ENCODE data around the gene SRPRA. TPM values are rescaled to one million over a fixed set of nuclear protein-coding genes. Genes with fewer than 3 reads are reported as not detected.
"Not testable (repeated sequence)": the region's sequence is repeated elsewhere in the genome, so short reads cannot be mapped to it uniquely, and the experiment has no call there.

The SRPRA gene
- total RNA-seq, 2 experiments from 2014 or later, result 121 to 125 TPM

DNA sequence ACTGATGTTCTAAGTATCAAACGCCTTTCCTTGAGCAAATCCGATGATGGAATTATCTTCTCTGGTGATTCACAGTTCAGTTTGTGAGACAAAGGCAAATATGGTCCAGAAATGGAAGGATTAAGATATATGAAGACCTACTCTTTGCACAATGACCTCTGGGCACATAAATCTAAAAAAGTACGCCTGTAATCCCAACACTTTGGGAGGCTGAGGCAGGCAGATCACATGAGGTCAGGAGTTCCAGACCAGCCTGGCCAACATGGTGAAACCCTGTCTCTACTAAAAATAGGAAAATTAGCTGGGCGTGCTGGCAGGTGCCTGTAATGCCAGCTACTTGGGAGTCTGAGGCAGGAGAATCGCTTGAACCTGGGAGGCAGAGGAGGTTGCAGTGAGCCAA, 13.2 kb downstream of the SRPRA start:
- H3K9me3 Mint-ChIP-seq, H3K4me1 Mint-ChIP-seq, CTCF ChIA-PET, H3K27ac Mint-ChIP-seq, H3K4me3 Mint-ChIP-seq, DNase-seq, H3K27me3 Mint-ChIP-seq: not testable (repeated sequence)
- peaks cover 18% of the 10 kb centered on the region for H3K36me3 Mint-ChIP-seq (ENCODE audit: low read depth)
- POLR2A ChIA-PET, result interaction anchor here (3.2 kb wide), 1 partner anchor 13 kb away, joined by 10 read pairs; the partner anchor contains the start of genes FOXRED1 and SRPRA

DNA sequence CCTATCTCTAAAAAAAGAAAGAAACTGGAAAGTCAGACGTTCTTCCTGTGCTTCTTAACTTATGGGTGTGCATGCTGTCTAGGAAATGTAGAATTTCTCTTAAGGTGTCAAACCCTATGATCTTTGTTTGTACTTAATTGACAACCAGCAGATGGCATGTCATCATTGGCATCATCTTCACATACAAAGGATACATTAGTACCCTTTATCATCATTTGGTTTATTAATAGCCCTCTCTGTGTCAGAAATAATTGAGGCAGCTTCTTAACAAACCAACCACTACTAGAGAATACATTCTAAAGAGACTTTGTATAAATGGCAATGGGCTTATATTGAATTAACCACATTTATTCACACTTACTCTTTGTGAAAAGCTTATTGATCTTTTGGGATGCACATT, 13.9 kb downstream of the SRPRA start:
- H3K4me1 Mint-ChIP-seq, result no peaks in the 10 kb centered on the region
- H3K9me3 Mint-ChIP-seq, result no peaks in the 10 kb centered on the region
- H3K27ac Mint-ChIP-seq, result no peak overlapping the region

DNA sequence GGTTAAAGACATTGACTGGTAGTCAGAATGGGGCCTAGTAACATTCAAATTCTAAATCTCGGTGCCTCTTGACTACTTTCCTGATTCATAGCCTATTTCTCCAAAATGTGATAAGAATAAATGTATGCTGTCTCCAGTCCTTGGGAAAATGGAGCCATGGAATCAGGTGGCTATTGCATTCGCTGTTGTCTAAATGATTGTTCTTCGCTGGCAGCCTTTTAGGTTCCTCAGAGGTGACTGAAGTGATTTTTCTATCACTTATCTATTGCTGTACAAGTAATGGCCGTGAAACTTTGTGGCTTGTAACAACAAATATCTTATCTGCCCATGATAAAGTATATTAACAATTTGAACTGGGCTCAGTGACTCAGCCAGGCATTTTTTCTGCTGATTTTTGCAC, 15.4 kb downstream of the SRPRA start:
- Mint-ChIP-seq H3K4me3 (no peak overlapping the region), H3K4me1 (no peaks in the 10 kb centered on the region), H3K36me3 (ENCODE audit: low read depth) (peaks cover 18% of the 10 kb centered on the region), H3K27ac (no peak overlapping the region), H3K27me3 (no peaks in the 10 kb centered on the region), H3K9me3 (no peaks in the 10 kb centered on the region)
- no peak for DNase-seq
- ChIA-PET POLR2A (interaction anchor here (0.9 to 2.6 kb wide), 2 partner anchors 9 to 12 kb away, joined by 3 to 8 read pairs; no protein-coding TSS in a partner anchor), CTCF (no interaction called here)

More for the DNA sequence above, 13.9 kb downstream of the SRPRA start:
- POLR2A ChIA-PET, result interaction anchor here (2.6 kb wide), 1 partner anchor 8 kb away, joined by 8 read pairs; no protein-coding TSS in a partner anchor
- Mint-ChIP-seq H3K27me3 (no peaks in the 10 kb centered on the region), H3K4me3 (no peak overlapping the region), H3K36me3 (ENCODE audit: low read depth) (peaks cover 15% of the 10 kb centered on the region)
- no peak for DNase-seq
- CTCF ChIA-PET, result no interaction called here

DNA sequence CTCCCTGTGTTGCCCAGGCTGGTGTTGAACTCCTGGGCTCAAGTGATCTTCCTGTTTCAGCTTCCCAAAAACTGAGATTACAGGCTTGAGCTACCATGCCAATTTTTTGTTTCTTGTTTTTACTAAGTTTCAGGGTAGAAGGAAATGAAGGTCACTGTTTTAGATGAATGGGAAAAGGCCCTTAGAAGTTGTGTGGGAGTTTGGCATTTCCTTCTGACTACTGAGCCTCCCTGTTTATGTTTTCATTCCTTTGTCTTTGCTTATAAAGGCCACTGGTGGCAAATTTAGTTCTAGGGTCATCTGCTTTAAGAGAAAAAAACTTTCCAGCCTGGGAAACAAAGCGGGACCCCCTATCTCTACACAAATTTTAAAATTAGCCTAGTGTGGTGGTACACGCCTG, 22.1 kb downstream of the SRPRA start:
- H3K27ac Mint-ChIP-seq, result no peak overlapping the region
- no peaks in the 10 kb centered on the region for H3K9me3 Mint-ChIP-seq
- no peak for DNase-seq
- H3K27me3 Mint-ChIP-seq, result no peaks in the 10 kb centered on the region
- CTCF ChIA-PET, result no interaction called here
- H3K4me1 Mint-ChIP-seq, result no peaks in the 10 kb centered on the region
- peaks cover 9% of the 10 kb centered on the region for H3K36me3 Mint-ChIP-seq (ENCODE audit: low read depth)
- POLR2A ChIA-PET, result no interaction called here
- no peak overlapping the region for H3K4me3 Mint-ChIP-seq

DNA sequence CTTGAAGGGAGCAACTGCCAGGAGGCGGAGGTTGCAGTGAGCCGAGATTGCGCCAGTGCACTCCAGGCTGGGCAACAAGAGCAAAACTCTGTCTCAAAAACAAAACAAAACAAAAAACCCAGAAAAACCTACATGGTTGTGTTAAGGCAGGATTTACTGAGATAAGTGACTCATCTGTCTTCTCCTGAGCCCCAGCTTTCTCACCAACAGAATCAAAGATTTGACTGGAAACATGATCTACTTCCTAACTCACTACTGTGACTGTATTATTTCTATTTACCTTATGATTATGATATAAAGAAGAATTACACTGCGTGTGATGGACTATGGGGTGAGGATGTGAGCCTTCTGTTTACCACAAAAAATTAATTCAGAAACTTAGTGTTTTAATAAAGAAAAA, 35.3 kb downstream of the SRPRA start:
- Mint-ChIP-seq H3K36me3 (ENCODE audit: low read depth) (peaks cover 9% of the 10 kb centered on the region), H3K27me3 (no peaks in the 10 kb centered on the region), H3K4me3 (no peak overlapping the region), H3K27ac (no peak overlapping the region), H3K9me3 (no peaks in the 10 kb centered on the region), H3K4me1 (no peaks in the 10 kb centered on the region)
- CTCF ChIA-PET, result no interaction called here
- POLR2A ChIA-PET, result no interaction called here
- DNase-seq, result no peak

DNA sequence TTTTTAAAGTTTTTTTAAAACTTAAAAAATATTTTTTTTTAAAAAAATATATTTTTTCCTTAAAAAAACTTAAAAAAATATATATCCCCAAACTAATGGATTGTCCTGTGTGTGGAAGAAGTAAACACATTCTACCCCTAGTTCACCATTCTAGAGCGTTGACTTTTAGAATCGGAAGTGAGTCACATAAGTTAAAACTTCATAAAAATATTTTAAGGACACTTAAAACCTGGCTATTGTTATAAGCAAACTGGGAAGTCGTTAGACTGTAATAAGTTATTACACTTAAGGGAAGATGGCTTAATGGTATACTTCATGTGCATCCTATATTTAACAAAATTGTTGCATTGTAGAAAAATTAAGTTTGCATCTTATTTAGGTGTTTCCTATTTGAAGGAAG, 36.0 kb downstream of the SRPRA start:
- H3K4me1 Mint-ChIP-seq, result no peaks in the 10 kb centered on the region
- H3K27ac Mint-ChIP-seq, result no peak overlapping the region
- H3K27me3 Mint-ChIP-seq, result no peaks in the 10 kb centered on the region
- H3K36me3 Mint-ChIP-seq (ENCODE audit: low read depth), result peaks cover 7% of the 10 kb centered on the region
- H3K9me3 Mint-ChIP-seq, result no peaks in the 10 kb centered on the region
- ChIA-PET CTCF (no interaction called here), POLR2A (no interaction called here)
- no peak overlapping the region for H3K4me3 Mint-ChIP-seq
- DNase-seq, result no peak

DNA sequence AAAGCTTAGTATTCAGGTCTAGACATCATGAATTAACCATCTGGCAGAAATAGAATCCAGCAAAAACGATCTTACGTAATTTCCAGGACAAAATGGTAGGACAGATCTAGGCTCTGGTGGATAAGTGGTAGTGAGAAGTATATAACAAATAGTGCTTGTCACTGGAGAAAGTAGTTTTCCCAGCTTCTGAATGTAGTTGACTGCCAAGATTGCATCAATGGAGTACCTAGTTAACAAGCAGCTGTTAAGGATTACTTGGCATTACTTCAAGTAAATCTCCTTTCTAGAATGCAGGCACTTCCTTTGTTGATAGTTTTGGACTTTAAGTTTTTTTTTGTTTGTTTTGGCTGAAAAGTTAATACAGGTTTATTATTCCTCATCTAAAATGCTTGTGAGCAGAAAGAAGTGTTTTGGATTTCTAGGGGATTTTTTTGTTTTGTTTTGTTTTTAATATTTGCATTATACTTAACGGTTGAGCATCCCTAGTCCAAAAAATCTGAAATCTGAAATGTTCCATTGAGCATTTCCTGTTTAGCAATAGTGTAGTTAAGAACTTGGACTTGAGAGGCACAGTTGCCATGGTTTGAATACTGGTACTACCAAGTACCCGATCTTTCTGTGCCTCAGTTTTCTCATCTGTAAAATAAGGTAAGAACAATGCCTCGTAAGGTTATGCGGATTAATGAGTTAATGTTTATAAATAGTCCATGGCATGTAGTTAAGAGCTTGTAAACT, 36.8 kb downstream of the SRPRA start:
- H3K9me3 Mint-ChIP-seq, result no peaks in the 10 kb centered on the region
- DNase-seq, result no peak
- ChIA-PET POLR2A (interaction anchor here (1.1 kb wide), 1 partner anchor 22 kb away, joined by 3 read pairs; no protein-coding TSS in a partner anchor), CTCF (interaction anchor here (1.7 kb wide), 1 partner anchor 9 kb away, joined by 3 read pairs; no protein-coding TSS in a partner anchor)
- no peaks in the 10 kb centered on the region for H3K4me1 Mint-ChIP-seq
- no peaks in the 10 kb centered on the region for H3K27me3 Mint-ChIP-seq
- peaks cover 7% of the 10 kb centered on the region for H3K36me3 Mint-ChIP-seq (ENCODE audit: low read depth)
- H3K27ac Mint-ChIP-seq, result no peak overlapping the region
- no peak overlapping the region for H3K4me3 Mint-ChIP-seq

DNA sequence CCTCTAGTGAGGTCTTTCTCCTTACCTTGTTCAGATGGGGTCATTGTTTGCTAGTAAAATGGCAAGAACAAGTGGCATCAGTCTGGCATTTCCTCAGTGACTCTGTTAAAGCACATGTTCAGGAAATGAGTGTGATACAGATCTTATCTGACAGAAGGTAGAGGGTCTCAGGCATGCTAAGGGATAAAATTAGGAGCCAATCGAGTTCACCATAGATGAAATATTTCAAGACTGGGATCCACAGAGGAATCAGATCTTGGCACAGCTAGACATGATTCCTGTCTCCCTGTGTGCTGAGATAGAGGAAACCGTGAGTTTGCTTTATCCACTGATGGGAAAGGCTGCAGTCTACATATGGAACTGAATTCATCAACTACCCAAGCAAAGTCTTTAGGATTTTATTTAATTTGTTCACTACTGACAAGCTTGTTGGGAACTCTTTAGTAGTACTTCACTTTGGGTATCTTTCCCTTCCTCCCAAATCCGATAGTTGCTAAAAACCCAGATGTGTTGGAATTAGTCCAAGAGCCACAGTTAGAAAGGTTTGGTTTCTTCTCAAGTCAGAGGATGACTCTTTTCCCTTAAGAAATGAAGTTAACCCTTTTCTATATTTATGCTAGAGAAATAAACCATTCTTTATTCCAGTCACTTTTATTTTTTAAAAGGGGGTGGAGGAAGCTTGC, 38.7 kb downstream of the SRPRA start:
- no peak overlapping the region for H3K4me3 Mint-ChIP-seq

DNA sequence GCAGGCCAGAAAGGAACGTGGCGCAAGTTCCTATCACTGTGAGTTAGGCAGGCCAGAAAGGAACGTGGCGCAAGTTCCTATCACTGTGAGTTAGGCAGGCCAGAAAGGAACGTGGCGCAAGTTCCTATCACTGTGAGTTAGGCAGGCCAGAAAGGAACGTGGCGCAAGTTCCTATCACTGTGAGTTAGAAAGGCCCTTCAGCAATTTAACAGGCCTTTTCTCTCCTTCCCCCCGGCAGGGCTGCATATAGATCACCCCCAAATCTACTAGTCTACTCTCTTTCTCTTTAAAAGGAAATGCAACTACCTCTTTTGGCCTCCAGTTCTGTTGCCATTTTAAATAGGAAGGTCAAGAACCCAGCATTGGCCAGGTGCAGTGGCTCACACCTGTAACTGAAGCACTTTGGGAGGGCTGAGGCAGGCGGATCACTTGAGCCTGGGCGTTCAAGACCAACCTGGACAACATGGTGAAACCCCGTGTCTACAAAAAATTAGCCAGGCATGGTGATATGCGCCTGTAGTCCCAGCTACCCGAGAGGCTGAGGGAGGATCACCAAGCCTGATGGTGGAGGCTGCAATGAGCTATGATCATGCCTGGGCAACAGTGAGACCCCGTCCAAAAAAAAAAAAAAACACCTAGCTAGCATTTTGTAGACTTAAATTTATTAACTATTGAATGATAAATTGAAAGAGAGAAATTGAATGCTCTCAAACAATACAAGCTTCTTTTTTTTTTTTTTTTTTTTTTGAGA, 42.2 kb downstream of the SRPRA start:
- H3K27me3 Mint-ChIP-seq, result no peaks in the 10 kb centered on the region
- no peak for DNase-seq
- ChIA-PET POLR2A (no interaction called here), CTCF (no interaction called here)
- no peaks in the 10 kb centered on the region for H3K36me3 Mint-ChIP-seq (ENCODE audit: low read depth)
- no peak overlapping the region for H3K27ac Mint-ChIP-seq
- H3K4me1 Mint-ChIP-seq, result no peaks in the 10 kb centered on the region
- H3K4me3 Mint-ChIP-seq, result no peak overlapping the region
- no peaks in the 10 kb centered on the region for H3K9me3 Mint-ChIP-seq

More for the DNA sequence above, 38.7 kb downstream of the SRPRA start:
- CTCF ChIA-PET, result interaction anchor here (1.7 kb wide), 1 partner anchor 11 kb away, joined by 3 read pairs; no protein-coding TSS in a partner anchor
- H3K4me1 Mint-ChIP-seq, result no peaks in the 10 kb centered on the region
- H3K27ac Mint-ChIP-seq, result no peak overlapping the region
- no peaks in the 10 kb centered on the region for H3K27me3 Mint-ChIP-seq
- POLR2A ChIA-PET, result interaction anchor here (1.1 kb wide), 1 partner anchor 18 kb away, joined by 3 read pairs; the partner anchor contains the start of genes FAM118B and RPUSD4
- no peaks in the 10 kb centered on the region for H3K36me3 Mint-ChIP-seq (ENCODE audit: low read depth)
- DNase-seq, result no peak
- no peaks in the 10 kb centered on the region for H3K9me3 Mint-ChIP-seq

DNA sequence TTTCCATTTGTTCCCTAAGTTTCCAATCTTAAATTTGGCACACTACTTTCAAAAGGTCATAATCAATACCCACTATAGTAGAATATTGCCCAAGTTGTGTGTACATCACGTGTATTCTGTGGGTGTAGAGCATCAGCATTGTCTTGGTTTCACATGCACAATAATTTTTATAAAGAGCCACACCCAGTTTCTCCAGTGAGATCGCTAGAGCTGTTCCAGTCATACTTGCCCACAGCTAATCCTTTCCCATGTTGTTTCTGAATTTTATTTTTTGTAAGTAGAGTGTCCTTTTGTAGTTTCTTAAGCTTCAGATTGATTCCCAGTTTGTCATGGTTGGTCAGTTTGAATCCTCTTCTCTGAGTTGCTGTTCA, 43.4 kb downstream of the SRPRA start:
- Mint-ChIP-seq H3K36me3 (ENCODE audit: low read depth) (no peaks in the 10 kb centered on the region), H3K27ac (no peak overlapping the region), H3K27me3 (no peaks in the 10 kb centered on the region), H3K9me3 (no peaks in the 10 kb centered on the region), H3K4me3 (no peak overlapping the region), H3K4me1 (no peaks in the 10 kb centered on the region)
- ChIA-PET CTCF (interaction anchor here (0.8 kb wide), 1 partner anchor 285 kb away, joined by 3 read pairs; no protein-coding TSS in a partner anchor), POLR2A (no interaction called here)
- DNase-seq, result no peak

DNA sequence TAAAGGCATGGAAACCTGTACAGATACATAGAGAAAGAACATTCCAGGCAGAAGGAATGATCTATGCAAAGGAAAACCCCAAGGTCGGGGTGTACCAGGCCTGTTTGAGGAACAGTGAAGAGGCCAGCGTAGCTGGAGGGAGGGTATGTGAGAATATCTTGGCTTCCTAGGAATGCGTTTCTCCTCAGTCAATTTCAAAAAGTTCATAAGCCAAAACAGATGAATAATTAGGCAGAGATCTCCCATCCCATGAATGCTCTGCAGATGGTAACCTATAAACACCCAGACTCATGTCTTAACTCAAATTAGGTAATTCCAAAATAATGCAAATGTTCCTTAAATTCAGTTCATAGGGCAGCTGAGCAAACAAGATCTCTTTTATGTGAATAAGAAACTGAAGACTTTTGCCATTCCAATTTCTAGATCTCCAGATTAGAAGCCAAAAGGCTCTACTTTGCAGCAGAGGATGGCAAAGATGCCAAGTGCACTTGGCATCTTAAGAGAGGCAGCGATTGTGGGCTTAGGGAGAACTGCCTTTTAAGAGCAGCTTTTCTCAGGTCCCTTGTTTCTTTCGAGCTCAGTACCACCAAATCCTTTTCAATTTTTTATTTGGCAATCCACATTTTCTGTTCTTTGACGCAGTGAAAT, 43.9 kb downstream of the SRPRA start:
- Mint-ChIP-seq H3K4me3 (no peak overlapping the region), H3K4me1 (no peaks in the 10 kb centered on the region), H3K27me3 (no peaks in the 10 kb centered on the region), H3K9me3 (no peaks in the 10 kb centered on the region), H3K36me3 (ENCODE audit: low read depth) (no peaks in the 10 kb centered on the region), H3K27ac (no peak overlapping the region)
- ChIA-PET CTCF (interaction anchor here (0.8 kb wide), 1 partner anchor 284 kb away, joined by 3 read pairs; no protein-coding TSS in a partner anchor), POLR2A (no interaction called here)
- no peak for DNase-seq

DNA sequence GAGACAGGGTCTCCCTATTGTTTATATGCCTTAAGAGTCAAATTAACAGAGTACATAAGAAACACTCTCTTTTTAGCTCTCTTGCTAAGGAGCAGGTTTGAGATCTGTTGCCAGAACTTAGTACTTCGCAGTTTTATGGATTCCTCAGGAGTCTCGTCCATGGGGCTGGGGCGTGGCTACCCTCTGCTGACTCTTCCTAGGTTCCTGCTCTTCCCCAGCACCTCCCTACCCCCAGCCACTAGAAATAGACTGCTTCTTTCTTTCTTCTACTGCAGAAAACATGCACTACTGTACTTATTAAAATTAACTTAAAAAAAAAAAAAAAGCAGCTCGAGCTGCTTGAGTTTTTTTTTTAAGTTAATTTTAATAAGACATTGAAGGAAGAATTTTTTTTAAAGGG, 49.1 kb downstream of the SRPRA start:
- ChIA-PET POLR2A (no interaction called here), CTCF (no interaction called here)
- H3K4me3 Mint-ChIP-seq, result no peak overlapping the region
- no peaks in the 10 kb centered on the region for H3K36me3 Mint-ChIP-seq (ENCODE audit: low read depth)
- peaks cover 5% of the 10 kb centered on the region for H3K4me1 Mint-ChIP-seq
- DNase-seq, result no peak
- H3K9me3 Mint-ChIP-seq, result no peaks in the 10 kb centered on the region
- H3K27ac Mint-ChIP-seq, result no peak overlapping the region
- no peaks in the 10 kb centered on the region for H3K27me3 Mint-ChIP-seq

DNA sequence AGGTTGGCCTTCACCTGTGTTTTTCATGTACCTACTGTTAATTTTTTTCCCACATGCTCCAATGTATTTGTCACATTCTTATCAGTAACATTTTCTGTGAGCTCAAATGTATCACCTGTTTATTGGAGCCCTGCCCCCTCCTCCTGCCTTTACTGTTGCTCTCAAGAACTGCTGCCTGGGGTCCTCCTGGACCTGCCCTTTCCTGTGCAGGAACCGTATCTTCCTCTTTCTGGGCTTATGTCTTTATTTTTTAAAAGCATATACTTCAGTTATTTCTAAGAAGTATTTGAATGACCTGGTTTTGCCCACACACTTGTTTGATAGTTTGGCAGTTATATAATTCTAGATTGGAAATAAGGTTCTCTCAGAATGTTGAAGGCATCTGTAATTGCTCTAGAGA, 51.2 kb downstream of the SRPRA start:
- no peak overlapping the region for H3K4me3 Mint-ChIP-seq
- CTCF ChIA-PET, result no interaction called here
- no peaks in the 10 kb centered on the region for H3K9me3 Mint-ChIP-seq
- POLR2A ChIA-PET, result interaction anchor here (1.1 kb wide), 1 partner anchor 330 kb away, joined by 3 read pairs; no protein-coding TSS in a partner anchor
- H3K27ac Mint-ChIP-seq, result no peak overlapping the region
- H3K36me3 Mint-ChIP-seq (ENCODE audit: low read depth), result no peaks in the 10 kb centered on the region
- DNase-seq, result no peak
- H3K27me3 Mint-ChIP-seq, result peaks cover 7% of the 10 kb centered on the region
- peaks cover 19% of the 10 kb centered on the region for H3K4me1 Mint-ChIP-seq

Measured in activated CD4-positive, alpha-beta memory T cell treated with anti-CD3 and anti-CD28 coated beads, Interleukin-2, amount 10 ng/mL, durations not matched to agents 7 days and 5 days (primary cell).